ENCODE measurements around the gene TAF8. TPM values are rescaled to one million over a fixed set of nuclear protein-coding genes. Genes with fewer than 3 reads are reported as not detected.

Gene TAF8
- total RNA-seq, 1 experiment from 2014 or later, result 25.9 TPM

DNA sequence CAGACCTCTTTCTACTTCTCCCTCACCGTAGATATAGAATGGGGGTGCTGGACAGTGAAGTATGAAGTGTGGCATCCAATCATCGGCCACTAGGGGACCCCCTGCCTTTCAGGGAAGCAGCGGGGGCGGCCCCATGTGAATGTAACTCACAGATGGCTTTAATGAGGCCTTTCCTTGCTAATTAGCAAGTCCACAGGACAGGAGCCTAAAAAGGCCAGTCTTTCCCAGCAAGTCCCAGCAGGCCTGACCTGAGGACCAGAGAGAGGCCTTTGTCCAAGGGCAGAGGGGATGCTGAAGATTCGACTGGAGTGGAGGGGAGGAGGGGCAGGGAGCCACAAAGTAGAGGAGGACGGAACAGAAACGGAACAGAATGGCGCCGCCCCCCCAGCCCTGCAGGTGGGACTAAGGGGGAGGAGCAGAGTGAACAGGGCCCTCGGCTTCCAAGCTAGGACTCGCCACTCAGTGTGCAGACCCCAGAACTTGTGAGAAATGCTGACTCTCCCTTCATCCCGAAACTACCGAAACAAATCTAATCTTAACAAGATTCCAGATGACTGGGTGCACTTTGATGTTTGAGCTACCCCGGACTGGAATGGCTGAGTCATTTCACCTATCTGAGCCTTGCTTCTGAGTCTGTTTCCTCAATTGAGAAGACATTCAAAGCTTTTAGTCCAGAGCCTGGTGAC, 86.3 kb downstream of the TAF8 start:
- no peaks in the 10 kb centered on the region for H3K36me3 ChIP-seq (ENCODE audit: insufficient read depth, low read length)
- no peak overlapping the region for H3K27ac ChIP-seq (ENCODE audit: low read length)
- peak overlapping the region; percentile 52 for H3K9ac ChIP-seq (ENCODE audit: low read length)
- peak overlapping the region; percentile 63 for H3K4me2 ChIP-seq (ENCODE audit: low read depth, low read length, poor library complexity, severe bottlenecking)
- H2AFZ ChIP-seq (ENCODE audit: low read length), result peak overlapping the region; percentile 97
- no peaks in the 10 kb centered on the region for H3K9me3 ChIP-seq (ENCODE audit: low read length)
- H4K20me1 ChIP-seq (ENCODE audit: insufficient read depth, low read depth, low read length), result no peaks in the 10 kb centered on the region
- peak overlapping the region; percentile 27; the same call in 1 of the 2 replicates for H3K4me3 ChIP-seq (ENCODE audit: low read length)
- H3K4me1 ChIP-seq (ENCODE audit: low read length), result peaks cover 28% of the 10 kb centered on the region
- no peaks in the 10 kb centered on the region for H3K79me2 ChIP-seq (ENCODE audit: low read length)
- H3K9me2 ChIP-seq (replicated peaks; ENCODE audit: insufficient read depth, low read length), result no peaks in the 10 kb centered on the region
- no peaks in the 10 kb centered on the region for H3K27me3 ChIP-seq (ENCODE audit: low read length)
- peak; percentile 88 for DNase-seq

Small RNA genes lying within 50 kb of the gene (small RNA-seq; reads per million reads assigned to genes)
- not detected for gene RNU6-761P

Other genes with a start within 250 kb of the TAF8 start
- 6.5 and 10.7 TPM in 2 replicates for gene USP49, start 155.1 kb upstream of the TAF8 start, total RNA-seq (2014; rRNA removed; shearing (Covaris generic); ENCODE audit: low replicate concordance)
- gene MED20, start 129.4 kb upstream of the TAF8 start, total RNA-seq (2014; rRNA removed; shearing (Covaris generic); ENCODE audit: low replicate concordance), result 24.1 and 31.5 TPM in 2 replicates
- gene BYSL, start 129.0 kb upstream of the TAF8 start, total RNA-seq (2014; rRNA removed; shearing (Covaris generic); ENCODE audit: low replicate concordance), result 17.9 and 32.8 TPM in 2 replicates
- gene CCND3, start 108.7 kb upstream of the TAF8 start, total RNA-seq (2014; rRNA removed; shearing (Covaris generic); ENCODE audit: low replicate concordance), result 63.5 and 74.8 TPM in 2 replicates
- gene C6orf132, start 92.1 kb downstream of the TAF8 start, total RNA-seq (2014; rRNA removed; shearing (Covaris generic); ENCODE audit: low replicate concordance), result 0.11 and 0.83 TPM in 2 replicates
- gene GUCA1A, start 122.8 kb downstream of the TAF8 start, total RNA-seq (2014; rRNA removed; shearing (Covaris generic); ENCODE audit: low replicate concordance), result not detected in 2 replicates
- gene GUCA1B, start 144.4 kb downstream of the TAF8 start, total RNA-seq (2014; rRNA removed; shearing (Covaris generic); ENCODE audit: low replicate concordance), result not detected in 2 replicates
- 34.7 and 54.2 TPM in 2 replicates for gene MRPS10, start 167.3 kb downstream of the TAF8 start, total RNA-seq (2014; rRNA removed; shearing (Covaris generic); ENCODE audit: low replicate concordance)